Glutamatergic neuron (in vitro differentiated cells): ENCODE results near the gene BCAP31. TPM values are rescaled to one million over a fixed set of nuclear protein-coding genes. Genes with fewer than 3 reads are reported as not detected.
"Not testable (repeated sequence)": the region's sequence is repeated elsewhere in the genome, so short reads cannot be mapped to it uniquely, and the experiment has no call there.

Experiments used
- DNase-seq: peaks from one replicate; pipeline ENCODE4 v3.0.0; 2022
- H3K27ac Mint-ChIP-seq: one replicate; pipeline ENCODE4 v1.8.0; 2020; ENCODE audit warnings: mild to moderate bottlenecking, mixed read lengths, inconsistent platforms; ENCODE audit not compliant: unreplicated experiment
- H3K27me3 Mint-ChIP-seq: one replicate; pipeline ENCODE4 v1.8.0; 2020; ENCODE audit warnings: mild to moderate bottlenecking, moderate library complexity, mixed read lengths, inconsistent platforms; ENCODE audit not compliant: unreplicated experiment
- H3K36me3 Mint-ChIP-seq: one replicate; pipeline ENCODE4 v1.8.0; 2020; ENCODE audit warnings: mild to moderate bottlenecking, mixed read lengths, inconsistent platforms; ENCODE audit not compliant: unreplicated experiment
- H3K4me1 Mint-ChIP-seq: one replicate; pipeline ENCODE4 v1.8.0; 2020; ENCODE audit warnings: mild to moderate bottlenecking, low read depth, mixed read lengths, inconsistent platforms; ENCODE audit not compliant: unreplicated experiment
- H3K4me3 Mint-ChIP-seq: one replicate; pipeline ENCODE4 v1.8.0; 2020; ENCODE audit warnings: mild to moderate bottlenecking, mixed read lengths, inconsistent platforms; ENCODE audit not compliant: unreplicated experiment
- H3K9me3 Mint-ChIP-seq: one replicate; pipeline ENCODE4 v1.8.0; 2020; ENCODE audit warnings: mild to moderate bottlenecking, moderate library complexity, mixed read lengths, inconsistent platforms; ENCODE audit not compliant: unreplicated experiment
- CTCF ChIP-seq: fragments of 200-600 bp; sonication (generic); IDR thresholded peaks from one replicate; pipeline ENCODE4 v1.5.0; 2021; ENCODE audit not compliant: partially characterized antibody, unreplicated experiment
- total RNA-seq: library from RNA; stranded (reverse); fragmentation: NEBNext Ultra II Directional; extraction: Animal tissue kit (Norgen Biotek cat#: 25700); gene quantifications from one replicate; pipeline ENCODE4 v1.2.1, GENCODE V29; 2021; ENCODE audit not compliant: unreplicated experiment

BCAP31 gene
- total RNA-seq, 1 donor from 2014 or later, result 155 TPM

- Mint-ChIP-seq H3K4me3 (no peak overlapping the region), H3K9me3 (peaks cover 2% of the 10 kb centered on the region), H3K36me3 (no peaks in the 10 kb centered on the region), H3K27ac (peak overlapping the region; percentile 66), H3K4me1 (peaks cover 4% of the 10 kb centered on the region), H3K27me3 (no peaks in the 10 kb centered on the region)
- TF ChIP-seq CTCF, result peak; percentile 15
- DNase-seq, result no peak
Observed at GRCh38 chrX:153744210-153745066, 20.3 kb upstream of the BCAP31 start.

- not testable (repeated sequence) for H3K27ac Mint-ChIP-seq
Observed at GRCh38 chrX:153743468-153744209, 19.5 kb upstream of the BCAP31 start.

GRCh38 chrX:153742796-153743467 is 18.7 kb upstream of the BCAP31 start:
- not testable (repeated sequence) for H3K9me3 Mint-ChIP-seq, H3K4me3 Mint-ChIP-seq, H3K27me3 Mint-ChIP-seq, H3K4me1 Mint-ChIP-seq, H3K36me3 Mint-ChIP-seq, H3K27ac Mint-ChIP-seq, DNase-seq

More at GRCh38 chrX:153743468-153744209, 19.5 kb upstream of the BCAP31 start:
- H3K4me1 Mint-ChIP-seq, H3K27me3 Mint-ChIP-seq, H3K9me3 Mint-ChIP-seq, H3K36me3 Mint-ChIP-seq, H3K4me3 Mint-ChIP-seq, DNase-seq: not testable (repeated sequence)

- not testable (repeated sequence) for H3K27ac Mint-ChIP-seq, H3K4me1 Mint-ChIP-seq, H3K27me3 Mint-ChIP-seq, H3K4me3 Mint-ChIP-seq, DNase-seq, H3K9me3 Mint-ChIP-seq, H3K36me3 Mint-ChIP-seq
Observed at GRCh38 chrX:153742111-153742510, 17.9 kb upstream of the BCAP31 start.

GRCh38 chrX:153741446-153741845 is 17.3 kb upstream of the BCAP31 start:
- no peaks in the 10 kb centered on the region for H3K36me3 Mint-ChIP-seq
- no peak for DNase-seq
- no peak for TF ChIP-seq CTCF
- no peak overlapping the region for H3K27ac Mint-ChIP-seq
- peaks cover 4% of the 10 kb centered on the region for H3K4me1 Mint-ChIP-seq
- peaks cover 2% of the 10 kb centered on the region for H3K9me3 Mint-ChIP-seq
- no peak overlapping the region for H3K4me3 Mint-ChIP-seq
- no peaks in the 10 kb centered on the region for H3K27me3 Mint-ChIP-seq

GRCh38 chrX:153740631-153741222 is 16.5 kb upstream of the BCAP31 start:
- Mint-ChIP-seq H3K36me3 (peaks cover under 1% of the 10 kb centered on the region), H3K9me3 (peaks cover 2% of the 10 kb centered on the region), H3K4me1 (peaks cover 4% of the 10 kb centered on the region)

More at GRCh38 chrX:153740631-153741222, 16.5 kb upstream of the BCAP31 start:
- no peak for TF ChIP-seq CTCF
- Mint-ChIP-seq H3K27me3 (peaks cover under 1% of the 10 kb centered on the region), H3K4me3 (no peak overlapping the region), H3K27ac (peak overlapping the region; percentile 28)
- peak; percentile 52 for DNase-seq
